Fibroblast of gingiva (primary cell): ENCODE results near the gene ALPK1.
"Not testable (repeated sequence)": the region's sequence is repeated elsewhere in the genome, so short reads cannot be mapped to it uniquely, and the experiment has no call there.

ENCODE experiments used
- DNase-seq: peaks from one replicate; pipeline ENCODE4 v3.0.0-alpha.2; 2011; ENCODE audit warnings: low read depth

ALPK1 gene

GRCh38 chr4:112296949-112297880 lies at the start of gene ALPK1:
TSS of gene ALPK1 (plus strand) at chr4:112297369.
- peak; percentile 89 for DNase-seq

DNA sequence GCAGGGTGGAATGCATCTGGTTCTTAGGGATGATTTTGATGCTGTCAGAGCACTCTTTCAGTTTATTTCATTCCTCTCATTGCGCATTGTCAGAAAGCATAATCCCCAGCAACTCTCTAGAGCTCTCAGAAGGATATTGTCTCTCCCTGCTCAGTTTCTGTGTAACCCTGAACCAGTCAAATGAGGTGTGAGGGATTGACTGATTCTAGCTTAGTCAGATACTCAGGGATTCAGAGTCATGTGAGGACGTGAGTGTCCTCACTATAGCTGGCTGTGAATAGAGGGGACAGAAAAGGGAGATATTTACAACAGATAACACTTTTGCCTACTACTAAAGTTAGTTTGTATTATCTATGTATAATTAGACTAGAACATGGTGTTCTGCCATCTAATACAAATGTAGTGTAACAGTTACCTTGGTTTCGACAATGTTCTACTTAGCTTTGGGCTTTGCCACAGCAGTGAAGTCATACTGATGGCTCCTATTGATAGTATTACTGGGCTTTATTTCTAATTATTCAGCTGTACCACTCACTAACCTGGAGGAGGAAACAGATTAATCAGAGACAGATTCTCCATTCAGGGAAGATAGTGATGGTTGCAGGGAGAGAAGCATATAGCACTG lies 46.0 kb upstream of the ALPK1 start:
- peak; percentile 4 for DNase-seq

DNA sequence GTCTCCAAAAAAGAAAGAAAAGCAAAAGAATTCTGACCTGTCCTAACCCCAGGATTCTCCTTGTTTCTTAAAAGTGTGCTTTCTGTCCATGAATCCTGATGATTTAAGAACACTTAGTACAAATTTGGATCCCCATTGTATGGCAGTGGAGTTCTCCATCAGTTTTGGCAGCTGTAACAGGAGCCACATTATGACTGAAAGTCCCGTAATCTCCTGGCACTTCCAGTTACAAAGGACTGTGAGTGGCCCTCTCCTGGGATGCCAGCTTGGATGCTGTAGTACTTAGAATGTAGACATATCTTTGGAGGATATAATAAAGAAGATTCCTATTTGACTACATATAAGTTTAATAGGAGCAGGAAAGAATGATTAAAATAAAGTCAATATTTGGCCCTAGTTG lies 44.9 kb upstream of the ALPK1 start:
- no peak for DNase-seq

DNA sequence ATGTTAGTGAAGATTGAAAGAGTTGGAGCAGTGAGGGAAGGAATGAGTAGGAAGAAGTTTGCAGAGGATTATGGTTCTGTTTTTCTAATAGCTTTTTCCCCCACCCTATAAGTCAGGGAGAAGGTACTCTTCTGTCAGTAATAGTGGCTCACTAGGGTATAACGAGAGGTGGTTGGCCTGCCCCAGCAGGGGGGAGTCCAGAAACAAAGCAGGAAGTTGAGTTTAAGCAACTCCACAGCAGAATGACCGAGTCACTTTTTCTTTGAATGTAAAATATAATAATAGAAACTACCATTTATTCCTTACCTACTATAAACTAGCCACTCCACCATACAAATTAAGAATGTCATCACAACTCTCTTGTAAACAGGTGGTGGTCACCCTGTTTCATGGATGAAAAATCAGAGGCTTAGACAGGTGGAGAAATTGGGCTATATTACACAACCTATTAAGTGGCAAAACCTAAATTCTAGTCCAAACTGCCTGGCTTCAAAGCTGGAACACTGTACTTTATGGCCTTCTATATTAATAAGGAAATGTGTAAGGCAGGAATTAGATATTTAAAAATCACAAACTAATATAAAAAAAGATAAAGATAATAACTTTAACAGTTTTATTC lies 43.7 kb upstream of the ALPK1 start:
- DNase-seq: no peak

DNA sequence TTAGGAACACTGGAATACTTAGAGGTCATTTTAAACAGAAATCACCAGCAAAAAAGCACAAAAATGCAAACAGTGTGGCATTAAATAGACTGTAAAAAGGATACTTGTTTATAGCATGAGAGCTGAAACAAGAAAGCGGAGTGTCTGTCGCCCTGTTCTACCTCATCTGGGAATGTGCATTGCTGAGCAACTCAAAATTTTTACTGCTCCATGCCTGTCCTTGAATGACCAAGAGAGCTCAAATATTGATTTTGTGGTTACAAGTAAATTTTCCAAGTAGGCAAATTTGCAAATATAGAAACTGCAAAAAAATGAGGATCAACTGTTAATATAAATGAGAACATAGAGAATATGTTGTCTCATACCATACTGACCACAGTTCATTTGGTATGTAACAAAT lies 40.1 kb upstream of the ALPK1 start:
- no peak for DNase-seq

GRCh38 chr4:112266823-112267222 lies 30.3 kb upstream of the ALPK1 start:
- DNase-seq: peak; percentile 22

DNA sequence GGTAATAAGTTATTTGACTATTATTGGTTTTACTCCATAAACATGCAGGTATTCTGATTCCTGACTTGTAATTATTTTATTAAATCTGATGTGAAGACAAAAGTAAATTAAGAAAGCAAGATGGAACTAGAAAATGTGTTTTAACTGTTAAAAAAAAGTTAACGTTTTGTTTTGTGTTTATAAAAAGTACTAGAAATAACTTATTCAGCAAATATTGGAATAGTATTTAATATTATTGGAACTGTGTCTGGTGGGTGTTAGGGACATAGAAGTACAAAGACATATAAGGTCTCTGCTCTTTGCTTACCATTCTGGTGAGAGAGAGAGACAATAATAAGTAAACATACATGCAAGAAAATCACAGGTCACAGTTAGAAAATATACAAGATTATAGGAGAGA lies 27.1 kb upstream of the ALPK1 start:
- DNase-seq: no peak

DNA sequence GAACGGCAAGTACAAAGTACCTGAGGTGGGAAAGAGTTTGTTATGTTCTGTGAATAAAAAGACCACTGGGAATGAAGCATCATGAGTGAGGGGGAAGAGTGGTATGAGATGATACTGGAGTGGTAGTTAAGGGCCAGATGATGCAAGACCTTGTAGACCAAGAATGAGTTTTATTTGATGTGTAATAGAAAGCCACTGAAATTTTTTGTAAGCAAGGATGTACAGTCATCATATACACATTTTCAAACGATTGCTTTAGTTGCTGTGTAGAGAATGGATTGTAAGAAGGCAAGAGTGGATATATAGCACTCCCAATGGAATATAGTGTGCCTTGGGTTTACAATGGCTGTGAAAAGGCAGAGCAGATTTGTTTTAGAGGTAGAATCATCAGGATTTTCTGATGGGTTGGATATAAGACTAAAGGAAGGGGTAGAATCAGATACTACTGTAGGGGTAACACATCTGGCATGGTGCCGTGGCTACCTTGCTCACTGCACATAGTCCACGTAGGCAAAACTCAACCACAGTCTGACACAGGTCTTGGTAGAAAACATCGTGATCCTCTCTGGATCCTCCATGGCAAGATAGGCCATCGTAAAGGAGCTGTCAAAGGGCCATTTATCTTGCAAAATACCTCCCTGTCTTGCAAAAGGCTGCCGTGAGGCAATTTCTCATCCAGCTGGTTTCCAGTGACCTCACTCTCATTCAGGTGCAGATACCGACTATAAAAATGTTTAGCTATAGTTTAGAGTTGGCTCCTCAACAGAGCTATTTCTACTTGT lies 26.3 kb upstream of the ALPK1 start:
- DNase-seq: peak; percentile 17

GRCh38 chr4:112272292-112272691 lies 24.9 kb upstream of the ALPK1 start:
- DNase-seq: no peak

- no peak for DNase-seq
Measured at GRCh38 chr4:112274959-112275358, 22.2 kb upstream of the ALPK1 start.

DNA sequence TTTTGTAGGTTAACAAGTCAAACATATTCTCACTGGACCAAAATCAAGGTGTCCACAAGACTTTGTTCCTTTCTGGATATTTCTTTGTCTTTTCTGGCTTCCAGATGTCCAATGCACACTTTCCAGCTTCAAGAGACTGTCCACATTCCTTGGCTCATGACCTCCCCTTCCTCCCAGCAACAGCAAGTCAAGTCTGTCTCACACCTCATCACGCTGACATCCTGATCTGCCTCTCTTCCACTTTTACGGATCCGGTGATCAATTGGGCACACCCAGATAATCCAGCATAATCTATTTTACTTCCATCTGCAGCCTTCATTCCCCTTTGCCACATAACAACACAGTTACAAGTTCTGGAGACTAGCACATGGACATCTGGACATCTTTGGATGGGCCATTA lies 21.1 kb upstream of the ALPK1 start:
- no peak for DNase-seq

DNA sequence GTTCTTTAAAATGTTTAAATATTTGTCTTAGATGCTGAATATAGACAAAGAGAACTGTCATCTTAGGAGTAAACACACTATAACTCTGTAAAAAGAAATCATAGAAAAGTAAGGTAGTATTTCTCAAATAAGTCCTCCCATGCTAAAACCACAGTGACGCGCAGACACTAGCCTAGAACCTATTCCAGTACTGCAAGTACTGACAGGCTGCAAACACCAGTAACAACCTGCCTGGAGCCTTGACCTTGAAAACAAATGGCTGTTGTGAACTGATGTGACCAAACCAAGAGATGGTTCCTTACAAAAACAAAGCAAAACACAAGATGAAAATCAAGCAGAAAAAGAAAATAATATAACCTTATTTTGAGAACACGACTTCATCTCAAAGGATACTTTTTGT lies 19.9 kb upstream of the ALPK1 start:
- DNase-seq: no peak

- DNase-seq: no peak
Measured at GRCh38 chr4:112277705-112278448, 19.3 kb upstream of the ALPK1 start.

DNA sequence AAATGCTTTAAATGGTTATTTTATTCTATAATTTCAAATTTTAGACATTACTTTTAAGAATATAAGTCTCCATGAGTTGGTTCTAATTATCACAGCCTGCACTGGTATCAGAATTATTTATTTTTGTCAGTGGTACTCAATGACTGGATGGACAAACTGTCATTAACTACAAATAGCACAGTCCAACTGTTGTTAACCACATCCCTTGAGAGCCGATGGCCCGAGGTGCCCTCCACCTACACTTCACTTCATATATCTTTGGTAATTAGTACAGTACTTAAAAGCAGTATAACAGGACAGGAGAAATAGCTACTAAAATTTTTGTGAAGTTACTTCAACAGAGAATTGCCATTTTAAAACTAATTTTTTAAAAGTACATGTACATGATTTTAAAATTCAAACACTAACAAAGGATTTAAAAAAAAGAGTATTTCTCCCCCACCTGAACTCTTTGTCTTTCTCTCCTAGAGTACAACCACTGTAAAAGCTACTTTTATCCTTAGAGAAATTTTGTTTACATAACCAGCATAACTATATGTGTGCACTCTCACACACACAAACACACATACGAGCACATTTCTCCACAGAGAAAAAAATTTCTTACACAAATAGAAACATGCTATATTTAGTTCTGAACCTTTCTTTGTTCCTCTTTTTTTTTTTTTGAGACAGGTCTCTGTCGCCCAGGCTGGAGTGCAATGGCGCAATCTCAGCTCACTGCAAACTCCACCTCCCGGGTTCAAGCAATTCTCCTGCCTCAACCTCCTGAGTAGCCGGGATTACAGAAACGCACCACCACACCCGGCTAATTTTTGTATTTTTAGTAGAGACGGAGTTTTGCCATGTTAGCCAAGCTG lies 17.9 kb upstream of the ALPK1 start:
- DNase-seq: no peak

DNA sequence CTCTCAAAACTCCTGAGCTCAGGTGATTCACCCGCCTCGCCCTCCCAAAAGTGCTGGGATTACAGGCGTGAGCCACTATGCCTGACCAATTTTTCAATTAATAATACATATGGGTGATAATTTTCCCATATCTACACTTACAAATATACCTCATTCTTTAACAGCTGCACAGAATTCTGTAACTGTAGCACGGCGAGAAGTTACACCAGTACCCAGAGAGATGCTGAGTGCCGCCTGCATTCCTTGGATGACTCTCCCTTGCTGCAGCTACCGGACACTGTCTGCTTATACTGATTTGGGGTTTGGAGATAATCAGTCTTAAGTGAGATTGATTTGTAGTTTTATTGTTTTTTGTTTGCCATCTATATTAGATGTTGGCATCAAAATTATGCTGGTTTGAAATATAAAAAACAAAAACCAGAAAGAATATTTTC lies 17.3 kb upstream of the ALPK1 start:
- DNase-seq: no peak

- no peak for DNase-seq
Measured at GRCh38 chr4:112280386-112281056, 16.6 kb upstream of the ALPK1 start.

GRCh38 chr4:112281895-112282398 lies 15.2 kb upstream of the ALPK1 start:
- DNase-seq: not testable (repeated sequence)

- DNase-seq: no peak
Measured at GRCh38 chr4:112282860-112283667, 14.1 kb upstream of the ALPK1 start.

DNA sequence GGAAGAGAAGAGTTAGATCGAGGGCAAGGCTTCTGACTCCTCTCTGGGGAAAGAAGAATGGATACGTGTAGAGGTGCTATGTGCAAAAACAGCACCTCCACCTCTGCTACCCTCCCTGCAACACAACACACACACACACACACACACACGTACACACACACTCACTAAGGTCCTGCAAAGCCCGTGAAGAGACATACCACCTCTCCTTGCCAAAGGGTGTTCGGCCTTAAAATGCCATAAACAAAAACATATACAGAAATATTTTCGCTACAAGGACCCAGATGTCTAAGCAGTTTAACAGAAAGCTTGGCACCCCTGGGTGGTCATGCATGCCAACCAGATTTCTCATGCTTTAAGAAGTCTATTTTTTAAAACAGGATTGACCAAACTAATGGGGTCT lies 13.0 kb upstream of the ALPK1 start:
- DNase-seq: peak; percentile 47
